ENCODE measurements around the gene SHANK3. TPM values are rescaled to one million over a fixed set of nuclear protein-coding genes. Genes with fewer than 3 reads are reported as not detected.
A peak's percentile ranks its signal among the peaks of the same experiment; 100 is the strongest.

SHANK3 gene
- total and polyA plus RNA-seq, 8 donors, result 17.2 to 42.9 (median 23.5) TPM

DNA sequence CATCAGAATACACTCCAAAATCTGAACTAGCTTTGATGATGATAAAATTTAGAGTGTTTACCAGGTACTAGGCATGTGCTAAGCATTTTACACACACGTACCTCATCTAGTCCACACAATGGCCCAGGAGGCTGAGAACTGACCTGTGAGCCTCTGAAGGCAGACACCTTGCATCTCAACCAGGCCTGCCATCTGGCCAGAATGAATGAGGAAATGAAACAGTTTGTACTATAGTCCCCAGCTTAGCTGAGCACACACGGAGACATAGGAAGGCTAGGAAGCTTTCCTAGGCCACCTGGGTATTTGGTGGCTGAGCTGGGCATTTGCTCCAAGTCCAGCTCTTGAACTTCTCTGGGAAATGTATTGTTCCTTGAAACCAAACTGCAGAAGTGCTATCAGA, 6.9 kb upstream of the SHANK3 start:
- ATAC-seq (no peak), DNase-seq (no peak)
- Histone ChIP-seq H3K4me1 (no peaks in the 10 kb centered on the region), H3K27ac (no peak overlapping the region), H3K4me3 (no peak overlapping the region), H3K36me3 (no peaks in the 10 kb centered on the region), H3K9me3 (no peaks in the 10 kb centered on the region), H3K27me3 (peaks cover 0 to 11% of the 10 kb centered on the region in 2 donors)
- intact Hi-C loops (cut with DNase I), result no loop called here
- TF ChIP-seq, protein P1, sequence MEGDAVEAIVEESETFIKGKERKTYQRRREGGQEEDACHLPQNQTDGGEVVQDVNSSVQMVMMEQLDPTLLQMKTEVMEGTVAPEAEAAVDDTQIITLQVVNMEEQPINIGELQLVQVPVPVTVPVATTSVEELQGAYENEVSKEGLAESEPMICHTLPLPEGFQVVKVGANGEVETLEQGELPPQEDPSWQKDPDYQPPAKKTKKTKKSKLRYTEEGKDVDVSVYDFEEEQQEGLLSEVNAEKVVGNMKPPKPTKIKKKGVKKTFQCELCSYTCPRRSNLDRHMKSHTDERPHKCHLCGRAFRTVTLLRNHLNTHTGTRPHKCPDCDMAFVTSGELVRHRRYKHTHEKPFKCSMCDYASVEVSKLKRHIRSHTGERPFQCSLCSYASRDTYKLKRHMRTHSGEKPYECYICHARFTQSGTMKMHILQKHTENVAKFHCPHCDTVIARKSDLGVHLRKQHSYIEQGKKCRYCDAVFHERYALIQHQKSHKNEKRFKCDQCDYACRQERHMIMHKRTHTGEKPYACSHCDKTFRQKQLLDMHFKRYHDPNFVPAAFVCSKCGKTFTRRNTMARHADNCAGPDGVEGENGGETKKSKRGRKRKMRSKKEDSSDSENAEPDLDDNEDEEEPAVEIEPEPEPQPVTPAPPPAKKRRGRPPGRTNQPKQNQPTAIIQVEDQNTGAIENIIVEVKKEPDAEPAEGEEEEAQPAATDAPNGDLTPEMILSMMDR (IDR thresholded peaks at IDR 0.05), result no peak

DNA sequence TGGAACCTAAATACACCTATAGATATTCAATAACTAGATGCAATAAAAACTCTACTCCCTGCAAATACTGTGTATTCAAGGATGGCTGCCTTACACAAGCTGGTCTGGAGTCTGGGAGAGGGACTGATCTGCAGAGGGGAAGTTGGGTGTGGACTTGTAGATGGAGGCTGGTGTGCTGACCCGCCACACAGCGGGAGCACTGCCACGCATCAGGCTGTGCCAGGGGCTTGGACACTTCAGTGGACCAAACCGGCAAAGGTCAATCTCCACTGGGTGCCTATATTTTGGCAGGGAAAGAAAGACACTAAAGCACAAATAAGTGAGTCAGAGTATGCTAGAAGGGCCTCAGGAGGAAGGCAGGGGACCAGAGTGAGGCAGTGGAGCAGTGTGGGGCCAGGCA, 2.1 kb upstream of the SHANK3 start:
- TF ChIP-seq, protein P1 (IDR thresholded peaks at IDR 0.05), result no peak
- peak overlapping the region; percentile 67 to 82 for H3K27ac ChIP-seq
- peaks cover 7 to 11% of the 10 kb centered on the region in 2 donors for H3K4me1 ChIP-seq
- no peak for ATAC-seq
- H3K9me3 ChIP-seq, result no peaks in the 10 kb centered on the region
- no peak overlapping the region for H3K4me3 ChIP-seq
- H3K27me3 ChIP-seq, result peaks cover 8 to 56% of the 10 kb centered on the region in 2 donors
- peak in 1 of 4 donors; percentile 47 for DNase-seq
- intact Hi-C loops (cut with DNase I), result no loop called here
- H3K36me3 ChIP-seq, result no peaks in the 10 kb centered on the region

DNA sequence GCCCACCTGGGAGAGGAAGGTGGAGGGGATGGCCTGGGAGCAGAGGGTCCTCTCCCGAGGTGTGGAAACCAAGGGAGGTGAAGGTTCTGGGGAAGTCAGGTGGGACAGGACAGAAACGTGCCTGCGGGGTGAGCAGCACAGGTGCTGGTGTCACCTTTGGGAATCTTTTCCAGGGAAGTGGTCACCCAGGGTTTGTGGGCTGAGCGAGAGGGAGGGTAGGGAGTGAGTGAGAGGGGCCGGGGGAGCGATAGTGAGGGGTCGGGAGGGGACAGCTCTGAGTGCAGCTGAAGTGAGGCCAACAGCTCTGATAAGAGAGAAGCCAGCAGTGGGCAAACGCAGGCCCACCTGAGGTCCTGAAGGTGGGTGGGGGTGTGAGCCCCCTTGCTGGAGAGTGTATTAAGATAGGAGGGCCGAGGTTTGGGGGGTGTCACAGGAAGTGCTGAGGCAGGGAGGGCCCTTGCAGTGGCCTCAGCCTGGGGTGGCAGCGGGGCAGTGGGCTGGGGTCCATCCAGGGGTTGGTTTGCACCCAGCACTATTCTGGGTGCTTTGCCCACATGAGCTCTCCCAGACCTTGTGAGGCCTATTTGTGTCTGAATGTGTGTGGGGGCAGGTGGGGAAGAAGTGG, 1.6 kb upstream of the SHANK3 start:
- intact Hi-C loops (cut with DNase I), result no loop called here
- Histone ChIP-seq H3K36me3 (no peaks in the 10 kb centered on the region), H3K4me3 (no peak overlapping the region), H3K27me3 (peaks cover 8 to 61% of the 10 kb centered on the region in 2 donors), H3K9me3 (no peaks in the 10 kb centered on the region), H3K4me1 (peaks cover 7 to 11% of the 10 kb centered on the region in 2 donors), H3K27ac (peak overlapping the region; percentile 67 to 82)
- TF ChIP-seq, protein P1 (IDR thresholded peaks at IDR 0.05), result no peak
- no peak for ATAC-seq
- DNase-seq, result peak in 1 of 4 donors; percentile 47

DNA sequence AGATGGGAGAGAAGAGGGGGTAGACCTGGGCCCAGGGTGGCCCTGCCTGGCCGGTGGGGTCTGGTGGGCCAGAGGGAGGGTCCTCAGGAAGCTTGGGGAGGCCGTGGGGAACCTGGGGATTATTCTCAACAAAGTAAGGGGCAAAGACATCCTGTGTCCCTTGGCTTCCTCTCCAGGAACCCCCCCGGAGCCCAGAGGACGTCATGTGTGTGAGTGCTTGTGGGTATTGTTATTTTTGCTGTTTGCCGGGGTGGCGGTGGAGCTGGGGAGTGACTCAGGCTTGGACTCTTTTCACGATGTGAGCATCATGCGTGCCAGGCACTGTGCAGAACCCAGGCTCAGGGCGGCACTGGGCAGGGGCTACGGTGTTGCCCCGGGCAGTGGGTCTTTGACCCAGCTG, 982 bp upstream of the SHANK3 start:
- no peaks in the 10 kb centered on the region for H3K9me3 ChIP-seq
- no peaks in the 10 kb centered on the region for H3K36me3 ChIP-seq
- peak overlapping the region; percentile 67 to 82 for H3K27ac ChIP-seq
- DNase-seq, result no peak
- peaks cover 7 to 11% of the 10 kb centered on the region in 2 donors for H3K4me1 ChIP-seq
- intact Hi-C loops (cut with DNase I), result no loop called here
- H3K4me3 ChIP-seq, result no peak overlapping the region
- H3K27me3 ChIP-seq, result peaks cover 8 to 66% of the 10 kb centered on the region in 2 donors
- ATAC-seq, result no peak
- TF ChIP-seq, protein P1 (IDR thresholded peaks at IDR 0.05), result no peak

DNA sequence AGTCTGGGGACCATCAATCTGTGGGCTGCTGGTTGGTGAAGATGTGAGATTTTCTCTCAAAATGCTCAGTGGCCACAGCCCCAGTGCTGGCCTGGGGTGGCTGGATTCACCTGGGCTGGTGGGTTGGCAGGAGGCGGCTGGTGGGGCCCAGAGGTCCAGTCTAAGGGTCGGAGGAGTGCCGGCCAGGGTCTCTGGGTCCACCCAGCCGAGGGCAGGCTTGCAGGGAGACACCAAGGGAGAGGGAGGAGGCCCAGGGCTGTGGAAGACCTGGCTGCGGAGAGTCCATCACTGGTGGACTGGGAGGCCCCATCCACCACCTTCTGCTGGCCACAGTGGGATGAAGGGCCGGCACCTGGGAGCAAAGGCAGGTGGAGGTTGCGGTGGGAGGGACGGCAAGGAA, 582 bp upstream of the SHANK3 start:
- no peak overlapping the region for H3K4me3 ChIP-seq
- H3K36me3 ChIP-seq, result no peaks in the 10 kb centered on the region
- H3K27me3 ChIP-seq, result peaks cover 8 to 66% of the 10 kb centered on the region in 2 donors
- intact Hi-C loops (cut with DNase I), result no loop called here
- no peaks in the 10 kb centered on the region for H3K9me3 ChIP-seq
- peak overlapping the region; percentile 67 to 82 for H3K27ac ChIP-seq
- TF ChIP-seq, protein P1 (IDR thresholded peaks at IDR 0.05), result no peak
- H3K4me1 ChIP-seq, result peaks cover 7 to 11% of the 10 kb centered on the region in 2 donors
- no peak for DNase-seq
- ATAC-seq, result no peak
